HepG2 (cell line): Measurements from ENCODE around the gene RPL3. TPM values are rescaled to one million over a fixed set of nuclear protein-coding genes. Genes with fewer than 3 reads are reported as not detected.

ENCODE experiments used
- ATAC-seq: fragments of 200-7000 bp; cut with Tn5 transposase; 3 replicates; pipeline ENCODE4 v1.9.1; 2020; ENCODE audit warnings: mild to moderate bottlenecking, moderate library complexity
- BruUV-seq: library from RNA; stranded (reverse); fragments of 400-500 nt; replicated peaks from 2 replicates; lab custom pipeline; 2021; lab: Mats Ljungman, UMichigan
- CTCF ChIA-PET: fragments of 300-600 bp; formaldehyde crosslinking; extraction: SDS; loops from one replicate; lab custom pipeline; 2021; ENCODE audit warnings: low total read pairs, inconsistent platforms, low intra/inter-chr PET ratio; lab: Yijun Ruan, JAX
- POLR2A ChIA-PET: fragments of 350-600 bp; sonication (Branson Sonifier 250); formaldehyde crosslinking; loops from one replicate; lab custom pipeline; 2020; ENCODE audit warnings: antibody characterized with exemption, inconsistent platforms; lab: Yijun Ruan, JAX
- DNase-seq: peaks from one replicate; pipeline ENCODE4 v3.0.0-alpha.2; 2015; ENCODE audit warnings: low spot score
- FAIRE-seq: peaks from 3 replicates; lab custom pipeline; 2011; peaks lifted over from hg19 to GRCh38; lab: Jason Lieb, UNC
- H2AFZ ChIP-seq: one replicate; pipeline ENCODE4 v1.6.1; 2011; ENCODE audit warnings: low read length, inconsistent platforms
- H3K27ac ChIP-seq: fragments of 300-600 bp; 3 replicates; pipeline ENCODE4 v1.8.0; 2011; ENCODE audit warnings: mixed run types, mild to moderate bottlenecking, mixed read lengths, low read length, inconsistent platforms; ENCODE audit not compliant: insufficient read depth; ENCODE audit errors: extremely low read length
- H3K27me3 ChIP-seq, 2 experiments: fragments of 200-600 bp in 1 of 2; 2 replicates in 1 of 2; 3 replicates in 1 of 2; pipeline versions ENCODE4 v1.6.0 to v1.8.0; 2011; ENCODE audit warnings: low read length in 2 of 2, mild to moderate bottlenecking in 2 of 2, moderate library complexity in 2 of 2, inconsistent platforms in 1 of 2; ENCODE audit not compliant: insufficient read depth in 2 of 2, control insufficient read depth in 1 of 2
- H3K36me3 ChIP-seq, 2 experiments: fragments of 200-600 bp in 1 of 2; replicated peaks in 1 of 2; 2 replicates in 1 of 2; 3 replicates in 1 of 2; pipeline versions ENCODE4 v1.5.1 to v1.8.0; 2011; ENCODE audit warnings: low read length in 2 of 2, inconsistent platforms in 1 of 2; ENCODE audit not compliant: insufficient read depth in 2 of 2, control insufficient read depth in 1 of 2
- H3K4me1 ChIP-seq: 2 replicates; pipeline ENCODE4 v1.5.1; 2012; ENCODE audit warnings: low read length, inconsistent platforms; ENCODE audit not compliant: insufficient read depth
- H3K4me2 ChIP-seq: 2 replicates; pipeline ENCODE4 v1.6.0; 2011; ENCODE audit warnings: low read depth, low read length, inconsistent platforms
- H3K4me3 ChIP-seq, 3 experiments: fragments of 200-600 bp in 1 of 3; sonication (generic), shearing (Covaris generic) in 1 of 3; replicated peaks in 1 of 3; 2 replicates each; pipeline ENCODE4 v1.5.1; 2011 to 2016; ENCODE audit warnings: low read length in 3 of 3, inconsistent platforms in 2 of 3, low read depth in 2 of 3, mild to moderate bottlenecking in 2 of 3, control low read depth in 1 of 3, mixed read lengths in 1 of 3; ENCODE audit not compliant: insufficient read depth in 1 of 3
- H3K79me2 ChIP-seq: one replicate; pipeline ENCODE4 v1.6.1; 2011; ENCODE audit warnings: low read length, inconsistent platforms; ENCODE audit not compliant: insufficient read depth
- H3K9ac ChIP-seq: 2 replicates; pipeline ENCODE4 v1.6.0; 2011; ENCODE audit warnings: mild to moderate bottlenecking, low read depth, low read length, inconsistent platforms; ENCODE audit not compliant: insufficient read depth
- H3K9me3 ChIP-seq: 2 replicates; pipeline ENCODE4 v1.5.1; 2012; ENCODE audit warnings: mild to moderate bottlenecking, low read length
- H4K20me1 ChIP-seq: 2 replicates; pipeline ENCODE4 v1.6.0; 2011; ENCODE audit warnings: inconsistent platforms, mild to moderate bottlenecking, low read length, moderate library complexity; ENCODE audit not compliant: insufficient read depth
- BRCA1 ChIP-seq: sonication (generic); formaldehyde crosslinking; IDR thresholded peaks from 2 replicates; pipeline ENCODE4 v1.4.0; 2020; ENCODE audit warnings: missing genetic modification reagents
- GFI1 ChIP-seq: sonication (generic); formaldehyde crosslinking; IDR thresholded peaks from 2 replicates; pipeline ENCODE4 v1.5.0; 2020; ENCODE audit warnings: missing genetic modification reagents, mild to moderate bottlenecking, borderline replicate concordance
- KLF11 ChIP-seq: IDR thresholded peaks from 2 replicates; pipeline ENCODE4 v1.6.1; 2016; ENCODE audit warnings: missing compliant biosample characterization
- LBX2 ChIP-seq: sonication (generic); formaldehyde crosslinking; IDR thresholded peaks from 2 replicates; pipeline ENCODE4 v1.5.0; 2020; ENCODE audit warnings: missing genetic modification reagents, mild to moderate bottlenecking, borderline replicate concordance
- MEIS2 ChIP-seq: sonication (generic); formaldehyde crosslinking; IDR thresholded peaks from 2 replicates; pipeline ENCODE4 v1.9.0; 2021; ENCODE audit warnings: mild to moderate bottlenecking, missing genetic modification reagents
- MYNN ChIP-seq: sonication (generic); formaldehyde crosslinking; IDR thresholded peaks from 2 replicates; pipeline ENCODE4 v1.4.0; 2020; ENCODE audit warnings: mild to moderate bottlenecking, low read depth, missing genetic modification reagents
- U2AF2 ChIP-seq: fragments of 200-400 bp; formaldehyde crosslinking; IDR thresholded peaks from 2 replicates; pipeline ENCODE4 v1.6.1; 2017; ENCODE audit warnings: low read depth, mild to moderate bottlenecking, low read length
- ZNF281 ChIP-seq: sonication (generic); formaldehyde crosslinking; IDR thresholded peaks from 2 replicates; pipeline ENCODE4 v1.4.0; 2020; ENCODE audit warnings: missing genetic modification reagents, borderline replicate concordance
- ZNF543 ChIP-seq: sonication (generic); formaldehyde crosslinking; IDR thresholded peaks from 2 replicates; pipeline ENCODE4 v1.4.0; 2020; ENCODE audit warnings: mild to moderate bottlenecking, missing genetic modification reagents
- WGBS: methylation state at CpG from one replicate; pipeline ENCODE4 v1.1.6; 2017; ENCODE audit warnings: low lambda C conversion rate; 5-methylcytosine and 5-hydroxymethylcytosine counted together
- in situ Hi-C: cut with HindIII; loops from 2 replicates; pipeline ENCODE4 v1.10.0; 2017; ENCODE audit warnings: low pct_unique_long_range_greater_than_20kb; ENCODE audit not compliant: extremely low pct_ligation_motif_present
- intact Hi-C: fragments of 100-400 bp; cut with micrococcal nuclease; formaldehyde crosslinking; loops from one replicate; pipeline ENCODE4 v1.10.0; 2022; ENCODE audit not compliant: unreplicated experiment
- polyA plus RNA-seq, 8 experiments: library from polyadenylated mRNA; depleted of rRNA in 3 of 8; stranded (reverse) in 7 of 8; unstranded in 1 of 8; fragments of >200 nt; fragmentation: Illumina TruSeq in 4 of 8; extraction: Trizol in 4 of 8; gene quantifications; 2 replicates each; pipeline versions ENCODE4 v1.2.1 to v1.2.3, GENCODE V29; 2011 to 2016; ENCODE audit warnings: low read depth in 4 of 8, missing spikeins in 1 of 8, mixed read lengths in 1 of 8; ENCODE audit not compliant: insufficient read depth in 1 of 8
- total RNA-seq, 5 experiments: library from RNA; depleted of rRNA; stranded (reverse); fragments of >200 nt; fragmentation: Illumina TruSeq; extraction: Trizol; gene quantifications; 2 replicates each; pipeline ENCODE4 v1.2.3, GENCODE V29; 2016; ENCODE audit warnings: low read depth in 1 of 5

RPL3 gene
- total and polyA plus RNA-seq, 2 of the 13 experiments (the other 11 are each of a cell fraction or from before 2014, with no cell fraction given): 1,051 to 3,279 TPM

GRCh38 chr22:39278040-39278439 lies 41.4 kb downstream of the RPL3 start:
- Histone ChIP-seq H3K4me3 (no peak overlapping the region), H3K79me2 (no peaks in the 10 kb centered on the region), H3K27me3 (peaks cover 9 to 33% of the 10 kb centered on the region in 2 experiments), H3K4me2 (no peak overlapping the region), H3K9me3 (no peaks in the 10 kb centered on the region), H2AFZ (no peak overlapping the region), H3K4me1 (peaks cover 41% of the 10 kb centered on the region), H4K20me1 (no peaks in the 10 kb centered on the region), H3K9ac (no peak overlapping the region), H3K27ac (no peak overlapping the region), H3K36me3 (no peaks in the 10 kb centered on the region)
- in situ Hi-C loops (no loop called here), intact Hi-C loops (no loop called here)
- FAIRE-seq (no peak), ATAC-seq (no peak), DNase-seq (no peak)
- TF ChIP-seq ZNF281 (CRISPR knock-in tag): no peak
- no peak for TF ChIP-seq LBX2 (CRISPR knock-in tag)
- TF ChIP-seq KLF11 (CRISPR knock-in tag): no peak
- no peak for TF ChIP-seq BRCA1 (CRISPR knock-in tag)
- no peak for TF ChIP-seq ZNF543 (CRISPR knock-in tag)
- no peak for TF ChIP-seq MYNN
- TF ChIP-seq U2AF2: no peak
- no peak for TF ChIP-seq MEIS2 (CRISPR knock-in tag)
- no peak for TF ChIP-seq GFI1
- WGBS: 46% methylated on average over 5 of the region's 13 CpGs
- BruUV-seq: no TSS peak
- CTCF ChIA-PET: no interaction called here
- POLR2A ChIA-PET: no interaction called here
